ENCODE measurements around the gene ATRNL1.

DNA sequence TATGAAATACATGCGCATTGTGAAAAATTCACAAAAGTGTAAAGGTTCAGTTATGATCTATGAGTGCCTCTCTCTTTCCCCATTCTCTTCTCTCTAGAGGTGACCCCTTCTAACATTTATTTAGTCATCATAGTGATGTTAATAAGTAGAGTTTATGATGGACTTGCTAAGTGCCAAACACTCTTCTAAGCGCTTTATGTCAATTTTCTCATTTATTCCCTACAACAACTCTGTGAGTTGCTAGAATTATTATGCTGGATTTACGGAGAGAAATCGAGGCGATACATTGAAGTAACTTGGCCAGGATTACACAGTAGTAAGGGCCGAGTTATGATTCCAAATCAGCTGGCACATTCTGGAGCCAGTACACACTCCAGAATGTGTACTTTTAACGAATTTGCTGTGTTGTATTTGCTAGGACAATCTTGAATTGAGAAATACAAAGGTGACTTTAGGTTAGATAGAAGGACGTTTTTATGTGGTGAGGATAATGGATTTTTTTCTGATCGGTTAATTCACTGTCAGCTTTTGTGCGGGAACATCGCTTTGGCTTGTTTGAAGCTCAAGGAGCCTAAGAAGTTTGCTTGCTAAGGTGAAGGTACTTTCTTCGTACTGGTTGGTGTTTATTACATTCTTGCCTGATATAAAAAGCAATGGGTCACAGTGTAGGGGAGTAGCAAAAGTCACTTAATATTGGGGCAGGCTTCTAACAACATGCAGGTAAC, 1.4 kb downstream of the ATRNL1 start:
- TF ChIP-seq, protein P1, sequence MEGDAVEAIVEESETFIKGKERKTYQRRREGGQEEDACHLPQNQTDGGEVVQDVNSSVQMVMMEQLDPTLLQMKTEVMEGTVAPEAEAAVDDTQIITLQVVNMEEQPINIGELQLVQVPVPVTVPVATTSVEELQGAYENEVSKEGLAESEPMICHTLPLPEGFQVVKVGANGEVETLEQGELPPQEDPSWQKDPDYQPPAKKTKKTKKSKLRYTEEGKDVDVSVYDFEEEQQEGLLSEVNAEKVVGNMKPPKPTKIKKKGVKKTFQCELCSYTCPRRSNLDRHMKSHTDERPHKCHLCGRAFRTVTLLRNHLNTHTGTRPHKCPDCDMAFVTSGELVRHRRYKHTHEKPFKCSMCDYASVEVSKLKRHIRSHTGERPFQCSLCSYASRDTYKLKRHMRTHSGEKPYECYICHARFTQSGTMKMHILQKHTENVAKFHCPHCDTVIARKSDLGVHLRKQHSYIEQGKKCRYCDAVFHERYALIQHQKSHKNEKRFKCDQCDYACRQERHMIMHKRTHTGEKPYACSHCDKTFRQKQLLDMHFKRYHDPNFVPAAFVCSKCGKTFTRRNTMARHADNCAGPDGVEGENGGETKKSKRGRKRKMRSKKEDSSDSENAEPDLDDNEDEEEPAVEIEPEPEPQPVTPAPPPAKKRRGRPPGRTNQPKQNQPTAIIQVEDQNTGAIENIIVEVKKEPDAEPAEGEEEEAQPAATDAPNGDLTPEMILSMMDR (IDR thresholded peaks at IDR 0.05; ENCODE audit: low read length), result no peak
- no peak for TF ChIP-seq EZH2 (IDR thresholded peaks at IDR 0.05; ENCODE audit: borderline replicate concordance, low read length)

All from OCI-LY1 (cell line).